HG03354 (cell line): ENCODE data around the gene KCNJ6.
"Not testable (repeated sequence)": the region's sequence is repeated elsewhere in the genome, so short reads cannot be mapped to it uniquely, and the experiment has no call there.

Source experiments
- ATAC-seq: cut with Tn5 transposase; IDR thresholded peaks from one replicate; pipeline ENCODE4 v1.9.1; 2021; ENCODE audit warnings: mild to moderate bottlenecking; ENCODE audit not compliant: unreplicated experiment, poor library complexity, severe bottlenecking

Gene KCNJ6

GRCh38 chr21:37662227-37662626 lies 254.0 kb downstream of the KCNJ6 start:
- not testable (repeated sequence) for ATAC-seq

- no peak for ATAC-seq
Observed at GRCh38 chr21:37660709-37661108, 255.5 kb downstream of the KCNJ6 start.

- no peak for ATAC-seq
Observed at GRCh38 chr21:37659874-37660273, 256.4 kb downstream of the KCNJ6 start.

GRCh38 chr21:37658817-37659458 lies 257.3 kb downstream of the KCNJ6 start:
- no peak for ATAC-seq

GRCh38 chr21:37658121-37658816 lies 258.0 kb downstream of the KCNJ6 start:
- ATAC-seq = no peak

- ATAC-seq = no peak
Observed at GRCh38 chr21:37656899-37657298, 259.4 kb downstream of the KCNJ6 start.

GRCh38 chr21:37655611-37656300 lies 260.5 kb downstream of the KCNJ6 start:
- no peak for ATAC-seq

- no peak for ATAC-seq
Observed at GRCh38 chr21:37654596-37654995, 261.7 kb downstream of the KCNJ6 start.

- ATAC-seq = no peak
Observed at GRCh38 chr21:37653201-37653600, 263.1 kb downstream of the KCNJ6 start.

GRCh38 chr21:37647781-37648180 lies 268.5 kb downstream of the KCNJ6 start:
- ATAC-seq = no peak

GRCh38 chr21:37646761-37647160 lies 269.5 kb downstream of the KCNJ6 start:
- ATAC-seq = not testable (repeated sequence)

- ATAC-seq = no peak
Observed at GRCh38 chr21:37645848-37646247, 270.4 kb downstream of the KCNJ6 start.

GRCh38 chr21:37644636-37645035 lies 271.6 kb downstream of the KCNJ6 start:
- ATAC-seq = no peak

GRCh38 chr21:37643862-37644261 lies 272.4 kb downstream of the KCNJ6 start:
- not testable (repeated sequence) for ATAC-seq

GRCh38 chr21:37642493-37642892 lies 273.8 kb downstream of the KCNJ6 start:
- ATAC-seq = no peak

- ATAC-seq = no peak
Observed at GRCh38 chr21:37639756-37640155, 276.5 kb downstream of the KCNJ6 start.

GRCh38 chr21:37636152-37636860 lies 280.0 kb downstream of the KCNJ6 start:
- ATAC-seq = no peak

- no peak for ATAC-seq
Observed at GRCh38 chr21:37631319-37632117, 284.7 kb downstream of the KCNJ6 start.

- ATAC-seq = no peak
Observed at GRCh38 chr21:37630872-37631271, 285.4 kb downstream of the KCNJ6 start.

GRCh38 chr21:37628362-37628761 lies 287.9 kb downstream of the KCNJ6 start:
- no peak for ATAC-seq
